ENCODE results near the gene EMX2. TPM values are rescaled to one million over a fixed set of nuclear protein-coding genes. Genes with fewer than 3 reads are reported as not detected.

The EMX2 gene
- total RNA-seq, 1 experiment from 2014 or later, result not detected

DNA sequence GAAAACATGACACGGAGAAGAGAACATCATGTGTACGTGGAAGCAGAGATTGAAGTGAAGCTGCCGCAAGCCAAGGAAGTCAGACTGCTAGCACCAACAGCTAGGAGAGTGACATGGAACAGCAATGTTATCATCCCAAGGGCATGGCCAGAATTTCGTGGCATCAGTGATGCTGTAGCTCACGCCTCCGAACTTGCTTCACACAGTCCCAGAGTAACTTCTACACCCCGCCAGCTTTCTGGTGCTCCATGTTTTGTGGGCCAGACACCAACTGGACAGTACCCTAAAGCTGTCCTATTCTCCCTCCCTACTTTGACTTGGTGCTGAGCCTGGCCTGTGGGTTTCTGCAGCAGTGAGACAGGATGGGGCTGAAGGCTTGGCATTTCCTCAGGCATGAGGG is 33.0 kb upstream of the EMX2 start:
- TF ChIP-seq CEBPB (IDR thresholded peaks at IDR 0.05; ENCODE audit: low read depth) (no peak), POLR2A (IDR thresholded peaks at IDR 0.05; ENCODE audit: borderline replicate concordance, extremely low read depth, insufficient read depth, insufficient read length) (no peak), FOSL1 (IDR thresholded peaks at IDR 0.05; ENCODE audit: low read depth) (no peak), EGR1 (IDR thresholded peaks at IDR 0.05; ENCODE audit: low read depth) (no peak), ZNF274 (IDR thresholded peaks at IDR 0.05; ENCODE audit: low read depth, low read length) (no peak), POLR2AphosphoS5 (IDR thresholded peaks at IDR 0.05; ENCODE audit: low read depth, low read length) (no peak), YY1 (IDR thresholded peaks at IDR 0.05; ENCODE audit: extremely low read depth, insufficient replicate concordance, low read depth, low read length) (no peak), ELF1 (IDR thresholded peaks at IDR 0.05; ENCODE audit: borderline replicate concordance, low read depth) (no peak), ZFX (IDR thresholded peaks at IDR 0.05) (no peak), CBX3 (IDR thresholded peaks at IDR 0.05; ENCODE audit: low read depth) (no peak), CTCF (IDR thresholded peaks at IDR 0.05 in 2 of 3, conservative IDR thresholded peaks at IDR 0.05 in 1 of 3; ENCODE audit: borderline replicate concordance in 1 of 3, insufficient read depth in 1 of 3, low read depth in 2 of 3, low read length in 2 of 3) (no peak), JUND (IDR thresholded peaks at IDR 0.05) (no peak), SRF (IDR thresholded peaks at IDR 0.05; ENCODE audit: low read depth) (no peak), EZH2 (IDR thresholded peaks at IDR 0.05) (no peak), SIN3A (IDR thresholded peaks at IDR 0.05; ENCODE audit: low read depth) (no peak), REST (IDR thresholded peaks at IDR 0.05; ENCODE audit: low read depth) (no peak), EZH2phosphoT487 (IDR thresholded peaks at IDR 0.05; ENCODE audit: borderline replicate concordance) (no peak), SP1 (IDR thresholded peaks at IDR 0.05; ENCODE audit: low read depth) (no peak)
- TF ChIP-seq, protein P1, sequence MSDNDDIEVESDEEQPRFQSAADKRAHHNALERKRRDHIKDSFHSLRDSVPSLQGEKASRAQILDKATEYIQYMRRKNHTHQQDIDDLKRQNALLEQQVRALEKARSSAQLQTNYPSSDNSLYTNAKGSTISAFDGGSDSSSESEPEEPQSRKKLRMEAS (IDR thresholded peaks at IDR 0.05), result no peak
- Histone ChIP-seq H4K20me1 (ENCODE audit: insufficient read depth) (no peaks in the 10 kb centered on the region), H3K27me3 (ENCODE audit: insufficient read depth, low read length) (peaks cover 14% of the 10 kb centered on the region; the same call in 1 of the 2 replicates), H3K36me3 (ENCODE audit: control insufficient read depth in 1 of 2, insufficient read depth in 2 of 2, low read length in 2 of 2) (no peaks in the 10 kb centered on the region), H3K9me3 (ENCODE audit: control insufficient read depth in 1 of 2, insufficient read depth in 1 of 2, low read depth in 1 of 2, low read length in 2 of 2) (no peaks in the 10 kb centered on the region), H3K79me2 (ENCODE audit: insufficient read depth, low read length) (no peaks in the 10 kb centered on the region), H3K9ac (ENCODE audit: low read length) (no peak overlapping the region), H3K4me2 (ENCODE audit: low read length) (no peak overlapping the region), H3K27ac (ENCODE audit: low read depth, low read length) (no peak overlapping the region), H3K4me1 (ENCODE audit: control insufficient read depth in 1 of 2, insufficient read depth in 2 of 2, low read length in 2 of 2) (no peaks in the 10 kb centered on the region), H2AFZ (ENCODE audit: low read depth, low read length, poor library complexity, severe bottlenecking) (no peak overlapping the region), H3K4me3 (replicated peaks in 1 of 2; ENCODE audit: low read depth in 1 of 2, low read length in 2 of 2) (no peak overlapping the region), H3K9me2 (ENCODE audit: insufficient read depth) (no peaks in the 10 kb centered on the region)
- DNase-seq (ENCODE audit: low read depth, low spot score) (no peak), ATAC-seq (no peak)
- ChIA-PET RAD21 (ENCODE audit: low non-redundant PET in 1 of 2, low total read pairs in 2 of 2, uncharacterized antibody in 2 of 2, unreplicated experiment in 2 of 2) (no interaction called here), CTCF (interaction anchor here (0.6 kb wide), 1 partner anchor 13 kb away, joined by 3 read pairs; no protein-coding TSS in a partner anchor), POLR2A (no interaction called here)
- BruUV-seq (replicated peaks), result no TSS peak
- intact Hi-C loops (cut with micrococcal nuclease), result no loop called here
